Kidney epithelial cell (primary cell): ENCODE measurements around the gene STIM2. TPM values are rescaled to one million over a fixed set of nuclear protein-coding genes. Genes with fewer than 3 reads are reported as not detected.

Experiments
- DNase-seq: peaks from one replicate; pipeline ENCODE4 v3.0.0-alpha.2; 2010; ENCODE audit warnings: low read depth
- H3K27me3 ChIP-seq: 2 replicates; pipeline ENCODE4 v1.6.0; 2011; ENCODE audit warnings: low read length; ENCODE audit not compliant: control insufficient read depth, insufficient read depth
- H3K36me3 ChIP-seq: 2 replicates; pipeline ENCODE4 v1.5.1; 2011; ENCODE audit warnings: low read length; ENCODE audit not compliant: control insufficient read depth, insufficient read depth
- H3K4me3 ChIP-seq: 2 replicates; pipeline ENCODE4 v1.5.1; 2011; ENCODE audit warnings: low read depth, mild to moderate bottlenecking, control low read depth, low read length
- CTCF ChIP-seq: IDR thresholded peaks from 2 replicates; pipeline ENCODE4 v1.5.1; 2011; ENCODE audit warnings: mild to moderate bottlenecking, moderate library complexity, low read length, control low read depth, inconsistent platforms; ENCODE audit not compliant: insufficient read depth, poor library complexity, severe bottlenecking
- total RNA-seq: library from RNA; depleted of rRNA; stranded (reverse); fragments of >200 nt; gene quantifications from 2 replicates; pipeline ENCODE4 v1.2.3, GENCODE V29; 2015

Gene STIM2
- total RNA-seq, 1 donor from 2014 or later = 12.0 TPM

GRCh38 chr4:27018076-27018475 lies 157.4 kb downstream of the STIM2 start:
- no peaks in the 10 kb centered on the region for H3K27me3 ChIP-seq
- H3K36me3 ChIP-seq = no peaks in the 10 kb centered on the region
- no peak for DNase-seq
- TF ChIP-seq CTCF = no peak
- no peak overlapping the region for H3K4me3 ChIP-seq

DNA sequence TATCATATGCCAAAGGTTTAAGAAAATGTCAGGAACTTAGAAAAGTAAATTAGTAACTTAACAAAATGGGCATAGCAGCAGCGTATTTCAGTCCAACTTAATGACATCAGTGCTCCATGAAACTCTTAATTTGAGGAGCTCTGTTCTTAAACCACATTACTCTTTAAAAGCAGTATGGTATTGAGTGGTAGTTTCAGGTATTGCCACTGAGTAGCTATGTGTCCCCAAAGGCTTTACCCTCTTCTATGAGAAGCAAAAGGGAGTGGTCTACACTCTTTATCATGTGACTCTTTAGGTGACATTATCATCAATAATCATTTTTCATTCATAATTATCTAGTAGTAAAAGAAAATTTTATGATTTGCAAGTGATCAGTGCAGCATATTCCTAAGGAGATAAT lies 158.3 kb downstream of the STIM2 start:
- TF ChIP-seq CTCF = no peak
- H3K4me3 ChIP-seq = no peak overlapping the region
- no peak for DNase-seq
- H3K36me3 ChIP-seq = no peaks in the 10 kb centered on the region
- H3K27me3 ChIP-seq = no peaks in the 10 kb centered on the region

- no peaks in the 10 kb centered on the region for H3K36me3 ChIP-seq
- TF ChIP-seq CTCF = no peak
- no peak overlapping the region for H3K4me3 ChIP-seq
- DNase-seq = no peak
- no peaks in the 10 kb centered on the region for H3K27me3 ChIP-seq
Measured at GRCh38 chr4:27019766-27020165, 159.1 kb downstream of the STIM2 start.

DNA sequence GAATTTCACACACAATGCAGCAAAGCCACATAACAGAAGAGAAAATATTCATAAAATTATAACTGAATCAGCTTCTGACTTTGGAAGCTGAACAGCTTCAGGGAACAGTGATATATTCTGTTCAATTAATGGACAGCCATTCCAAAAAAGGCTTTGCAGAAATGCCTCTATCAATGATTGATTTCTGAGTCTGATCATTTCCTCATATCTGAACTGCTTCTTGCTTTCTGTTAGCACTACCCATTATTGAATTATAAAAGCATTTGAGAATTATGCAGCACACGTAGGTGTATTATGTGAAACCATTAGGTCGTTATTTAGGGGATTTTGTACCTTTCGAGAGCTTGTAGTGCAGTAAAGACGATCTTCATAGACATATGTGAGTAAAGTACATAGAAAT lies 159.6 kb downstream of the STIM2 start:
- DNase-seq = no peak
- Histone ChIP-seq H3K36me3 (no peaks in the 10 kb centered on the region), H3K27me3 (no peaks in the 10 kb centered on the region), H3K4me3 (no peak overlapping the region)
- no peak for TF ChIP-seq CTCF

- Histone ChIP-seq H3K27me3 (no peaks in the 10 kb centered on the region), H3K4me3 (no peak overlapping the region), H3K36me3 (no peaks in the 10 kb centered on the region)
- TF ChIP-seq CTCF = no peak
- DNase-seq = no peak
Measured at GRCh38 chr4:27020603-27021002, 160.0 kb downstream of the STIM2 start.

DNA sequence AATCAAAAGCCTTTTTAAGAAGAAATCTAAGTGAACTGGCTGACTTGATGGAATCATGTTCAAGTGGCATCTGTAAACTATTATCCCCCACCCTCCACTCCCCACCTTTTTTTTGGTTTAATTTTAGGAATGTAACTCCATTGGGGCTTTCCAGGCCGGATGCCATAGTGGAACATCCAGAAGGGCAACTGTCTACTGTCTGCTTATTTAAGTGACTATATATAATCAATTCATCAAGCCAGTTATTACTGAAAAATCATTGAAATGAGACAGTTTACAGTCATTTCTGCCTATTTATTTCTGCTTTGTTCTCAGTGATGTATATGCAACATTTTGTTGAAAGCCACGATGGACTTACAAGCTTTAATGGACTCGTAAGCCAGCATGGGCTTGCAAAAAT lies 162.3 kb downstream of the STIM2 start:
- no peak for DNase-seq
- H3K4me3 ChIP-seq = no peak overlapping the region
- no peak for TF ChIP-seq CTCF
- no peaks in the 10 kb centered on the region for H3K27me3 ChIP-seq
- no peaks in the 10 kb centered on the region for H3K36me3 ChIP-seq
